Measurements from ENCODE around the gene ZNF785.
"Not testable (repeated sequence)": the region's sequence is repeated elsewhere in the genome, so short reads cannot be mapped to it uniquely, and the experiment has no call there.

ZNF785 gene

GRCh38 chr16:30539000-30539964, 46.2 kb downstream of the ZNF785 start:
- DNase-seq = no peak

DNA sequence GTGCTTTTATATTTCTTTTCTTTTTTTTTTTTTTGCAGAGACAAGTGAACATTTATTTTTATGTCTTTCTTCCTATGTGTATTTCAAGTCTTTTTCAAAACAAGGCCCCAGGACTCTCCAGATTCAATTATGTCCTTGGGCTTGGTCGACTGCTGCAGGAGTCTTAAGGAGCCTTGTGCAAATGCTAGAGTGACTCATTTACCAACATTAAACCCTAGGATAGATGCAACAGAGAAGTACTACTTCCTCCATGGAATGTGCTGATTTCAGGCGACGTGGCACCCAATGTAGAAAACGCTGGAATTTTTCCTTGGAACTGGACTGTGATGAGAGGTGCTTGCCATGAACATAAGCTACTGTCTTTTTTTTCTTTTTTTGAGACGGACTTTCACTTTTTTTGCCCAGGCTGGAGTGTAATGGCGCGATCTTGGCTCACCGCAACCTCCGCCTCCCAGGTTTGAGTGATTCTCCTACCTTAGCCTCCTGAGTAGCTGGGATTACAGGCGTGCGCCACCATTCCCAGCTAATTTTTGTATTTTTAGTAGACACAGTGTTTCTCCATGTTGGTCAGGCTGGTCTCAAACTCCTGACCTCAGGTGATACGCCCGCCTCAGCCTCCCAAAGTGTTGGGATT, 49.0 kb downstream of the ZNF785 start:
- DNase-seq = not testable (repeated sequence)

DNA sequence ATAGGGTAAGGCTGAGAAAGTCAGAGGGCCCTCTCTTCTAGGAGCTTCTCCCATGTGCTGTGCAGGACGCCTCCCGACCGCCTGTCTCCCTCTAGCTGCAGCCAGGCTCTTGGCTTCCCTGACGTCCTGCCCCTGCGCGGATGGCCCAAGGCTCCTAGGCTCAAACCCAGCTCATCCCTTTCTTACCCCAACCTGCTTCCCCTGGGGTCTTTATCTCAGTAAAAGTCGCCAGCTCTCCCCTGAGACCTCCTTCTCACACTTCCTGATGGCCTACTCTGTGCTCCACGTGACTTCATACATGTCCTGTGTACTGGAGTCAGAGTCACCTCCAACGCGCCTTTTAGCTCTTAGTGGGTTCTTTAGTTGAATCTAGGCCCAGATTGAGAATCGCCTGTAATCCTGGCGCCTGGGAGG, 49.7 kb downstream of the ZNF785 start:
- peak in 1 of 2 experiments; percentile 43 for DNase-seq

DNA sequence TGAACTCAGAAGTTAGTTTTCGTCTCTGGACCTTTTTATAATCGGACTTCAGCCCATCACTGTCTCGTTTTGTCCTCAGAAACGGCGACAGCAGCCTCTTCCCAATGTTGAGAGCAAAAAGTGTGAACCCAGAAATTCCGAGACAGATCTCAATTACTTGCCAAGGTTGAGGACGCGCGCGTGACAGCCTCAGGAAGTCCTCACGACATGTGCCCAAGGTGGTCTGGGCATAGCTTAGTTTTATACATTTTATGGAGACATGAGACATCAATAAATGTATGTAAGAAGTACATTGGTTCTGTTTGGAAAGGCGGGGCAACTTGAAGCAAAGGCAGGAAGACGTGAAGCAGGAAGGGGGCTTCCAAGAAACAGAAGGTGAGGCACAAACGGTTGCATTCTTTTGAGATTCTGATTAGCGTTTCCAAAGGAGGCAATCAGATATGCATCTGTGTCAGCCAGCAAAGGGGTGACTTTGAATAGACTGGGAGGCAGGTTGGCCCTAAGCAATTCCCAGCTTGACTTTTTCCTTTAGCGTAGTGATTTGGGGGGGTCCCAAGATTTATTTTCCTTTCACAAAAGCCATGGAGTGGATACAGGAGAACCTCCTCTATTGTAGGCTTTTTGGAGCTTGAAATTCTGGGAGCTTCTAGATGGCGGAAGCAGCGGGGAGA, 50.3 kb downstream of the ZNF785 start:
- DNase-seq = peak in 1 of 2 experiments; percentile 37

DNA sequence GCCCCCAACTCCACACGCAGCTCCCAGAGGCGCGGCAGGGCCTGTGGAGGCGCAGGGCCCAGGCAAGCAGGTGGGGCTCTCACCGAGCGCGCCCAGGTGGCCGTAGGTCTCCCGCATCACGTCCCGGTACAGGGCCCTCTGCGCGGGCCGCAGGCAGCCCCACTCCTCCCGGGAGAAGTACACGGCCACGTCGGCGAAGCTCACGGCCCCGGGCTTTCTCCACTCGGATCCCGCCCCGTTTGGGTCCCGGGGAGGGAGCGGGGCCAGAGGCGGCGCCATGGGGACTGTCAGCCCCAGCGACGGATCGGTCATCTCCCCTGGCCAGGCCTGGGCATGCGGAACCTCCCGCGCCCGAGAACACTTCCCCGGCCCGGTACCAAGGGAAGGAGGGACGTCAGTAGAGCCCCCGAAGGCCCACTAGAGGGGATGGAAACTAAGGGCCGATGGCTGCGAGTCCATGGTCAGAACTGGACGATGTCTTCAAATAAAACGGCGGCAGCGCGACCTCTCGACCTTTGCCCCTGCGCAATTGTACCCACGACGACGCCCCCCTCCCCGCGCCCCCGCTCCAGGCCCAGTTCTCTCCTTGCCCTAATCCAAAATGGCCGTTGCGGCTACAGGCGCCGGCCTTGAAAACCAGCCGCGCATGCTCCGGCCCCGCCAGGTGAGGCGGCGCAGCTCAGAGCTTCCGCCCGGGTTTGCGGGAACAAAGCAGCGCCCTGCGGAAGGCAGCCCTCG, 51.0 kb downstream of the ZNF785 start, which contains the start of gene ZNF747:
TSS of gene ZNF747 (minus strand) at position 491 of the 738 bp plus-strand sequence. CDS start at position 312, 179 bp downstream.
- DNase-seq = peak; percentile 37 to 50

DNA sequence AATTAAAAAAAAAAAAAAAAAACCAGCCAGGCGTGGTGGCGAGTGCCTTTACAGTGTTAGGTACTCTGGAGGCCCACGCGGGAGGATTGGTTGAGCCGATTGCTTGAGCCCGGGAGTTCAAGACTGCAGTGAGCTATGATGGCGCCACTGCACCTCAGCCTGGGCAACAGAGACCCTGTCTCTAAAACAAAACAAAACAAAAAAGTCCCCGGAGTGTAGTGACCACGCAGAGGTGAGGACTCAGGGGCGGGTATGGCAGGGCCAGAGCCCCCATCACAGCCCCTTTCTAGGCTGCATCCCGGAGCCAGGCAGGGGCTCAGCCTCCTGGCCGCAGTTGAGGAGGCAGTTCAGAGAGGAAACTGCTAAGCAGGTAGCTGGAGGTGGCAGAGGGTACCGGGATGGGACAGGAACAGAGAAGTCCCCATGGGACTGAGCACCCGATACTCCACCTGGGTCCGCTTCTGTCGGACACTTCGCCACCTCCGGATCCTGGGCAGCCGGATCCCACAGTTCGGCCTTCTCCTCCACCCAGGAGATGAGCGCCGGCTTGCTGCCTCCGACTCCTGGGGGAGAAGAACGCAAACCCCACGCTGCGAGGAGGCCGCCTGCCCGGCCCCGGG, 51.6 kb downstream of the ZNF785 start:
- no peak for DNase-seq

GRCh38 chr16:30533146-30533522, 52.4 kb downstream of the ZNF785 start:
- no peak for DNase-seq

DNA sequence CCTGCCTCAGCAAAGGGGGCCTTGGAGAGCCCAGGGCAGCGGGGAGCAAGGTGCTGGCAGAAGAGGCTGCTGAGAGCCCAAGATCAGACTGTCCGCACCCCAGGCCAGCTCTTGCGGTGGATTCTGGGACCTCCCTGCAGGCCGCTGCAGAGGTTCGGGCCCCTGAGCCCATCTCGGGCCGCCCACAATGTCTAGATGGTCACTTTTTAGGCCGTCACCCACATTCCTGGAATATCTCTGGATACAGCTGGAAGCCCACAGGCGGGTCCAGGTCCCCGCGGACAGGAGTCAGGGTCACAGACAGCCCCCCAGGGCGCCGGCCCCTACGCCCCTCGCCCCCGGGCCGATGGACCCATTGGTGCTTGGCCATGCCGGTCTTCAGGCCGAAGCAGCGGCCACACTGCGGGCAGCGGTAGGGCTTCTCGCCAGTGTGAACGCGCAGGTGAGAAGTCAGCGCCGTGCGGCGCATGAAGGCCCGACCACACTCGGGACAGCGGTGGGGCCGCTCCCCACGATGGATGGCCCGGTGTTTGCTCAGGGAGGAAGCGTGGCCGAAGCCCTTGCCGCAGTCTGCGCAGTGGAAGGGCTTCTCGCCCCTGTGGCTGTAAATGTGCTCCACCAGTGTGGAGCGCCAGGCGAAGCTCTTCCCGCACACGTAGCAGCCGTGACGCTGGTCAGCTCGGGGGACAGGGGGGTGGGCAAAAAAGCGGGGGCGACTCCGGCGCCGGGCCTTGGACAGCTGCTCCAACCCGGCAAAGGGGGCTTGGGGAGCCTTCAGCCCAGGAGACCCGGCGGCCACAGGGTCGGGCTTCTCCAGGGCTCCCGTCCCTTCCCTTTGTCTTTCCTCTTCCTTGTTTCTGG, 53.0 kb downstream of the ZNF785 start:
- no peak for DNase-seq

Measured in Kasumi-1 (cell line).